ENCODE data around the gene NUBP1.

Gene NUBP1

DNA sequence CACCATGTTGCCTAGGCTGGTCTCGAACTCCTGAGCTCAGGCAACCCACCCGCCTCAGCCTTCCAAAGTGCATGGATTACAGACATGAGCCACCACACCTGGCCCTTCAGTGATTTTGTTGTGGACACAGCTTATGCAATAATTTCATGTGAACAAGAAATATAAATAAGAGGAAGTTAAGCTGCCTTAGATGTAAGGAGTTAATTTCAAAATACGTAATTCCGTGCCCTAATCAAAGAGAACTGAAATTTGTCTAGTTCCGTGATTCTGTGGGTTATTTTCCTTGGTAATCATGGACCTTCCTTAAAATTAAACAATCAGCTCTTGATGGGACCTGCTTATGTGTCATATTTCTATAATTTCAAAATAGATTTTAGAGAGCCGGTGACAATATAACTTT, 63.1 kb downstream of the NUBP1 start:
- Histone ChIP-seq H3K9ac (ENCODE audit: low read depth, low read length) (no peak overlapping the region), H3K4me1 (ENCODE audit: insufficient read depth, low read length) (no peaks in the 10 kb centered on the region), H3K36me3 (ENCODE audit: insufficient read depth, low read length) (no peaks in the 10 kb centered on the region), H3K9me3 (ENCODE audit: control insufficient read depth, insufficient read depth, low read length) (no peaks in the 10 kb centered on the region)

DNA sequence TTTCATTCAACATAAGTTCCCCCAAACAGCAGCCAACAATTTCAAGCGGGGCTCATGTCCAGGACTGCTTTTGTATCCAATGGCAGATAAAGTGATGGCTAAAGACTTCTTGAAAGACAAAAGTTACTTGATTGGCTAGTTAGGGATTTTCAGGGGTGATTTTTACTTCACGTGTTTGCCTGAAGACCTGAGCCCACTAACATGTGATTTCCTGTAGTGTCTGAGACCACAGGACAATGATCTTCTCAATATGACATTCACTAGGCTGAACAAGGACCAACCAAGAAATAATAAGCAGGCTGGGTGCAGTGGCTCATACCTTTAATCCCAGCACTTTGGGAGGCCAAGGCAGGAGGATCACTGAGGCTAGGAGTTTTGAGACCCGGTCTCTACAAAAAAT, 64.6 kb downstream of the NUBP1 start:
- H3K9ac ChIP-seq (ENCODE audit: low read depth, low read length): no peak overlapping the region
- H3K9me3 ChIP-seq (ENCODE audit: control insufficient read depth, insufficient read depth, low read length): no peaks in the 10 kb centered on the region
- H3K36me3 ChIP-seq (ENCODE audit: insufficient read depth, low read length): no peaks in the 10 kb centered on the region
- no peaks in the 10 kb centered on the region for H3K4me1 ChIP-seq (ENCODE audit: insufficient read depth, low read length)

- Histone ChIP-seq H3K4me1 (ENCODE audit: insufficient read depth, low read length) (no peaks in the 10 kb centered on the region), H3K9ac (ENCODE audit: low read depth, low read length) (no peak overlapping the region), H3K9me3 (ENCODE audit: control insufficient read depth, insufficient read depth, low read length) (no peaks in the 10 kb centered on the region), H3K36me3 (ENCODE audit: insufficient read depth, low read length) (no peaks in the 10 kb centered on the region)
Measured at GRCh38 chr16:10808850-10809249, 65.2 kb downstream of the NUBP1 start.

- Histone ChIP-seq H3K36me3 (ENCODE audit: insufficient read depth, low read length) (no peaks in the 10 kb centered on the region), H3K4me1 (ENCODE audit: insufficient read depth, low read length) (no peaks in the 10 kb centered on the region), H3K9ac (ENCODE audit: low read depth, low read length) (no peak overlapping the region), H3K9me3 (ENCODE audit: control insufficient read depth, insufficient read depth, low read length) (no peaks in the 10 kb centered on the region)
Measured at GRCh38 chr16:10809706-10810105, 66.1 kb downstream of the NUBP1 start.

DNA sequence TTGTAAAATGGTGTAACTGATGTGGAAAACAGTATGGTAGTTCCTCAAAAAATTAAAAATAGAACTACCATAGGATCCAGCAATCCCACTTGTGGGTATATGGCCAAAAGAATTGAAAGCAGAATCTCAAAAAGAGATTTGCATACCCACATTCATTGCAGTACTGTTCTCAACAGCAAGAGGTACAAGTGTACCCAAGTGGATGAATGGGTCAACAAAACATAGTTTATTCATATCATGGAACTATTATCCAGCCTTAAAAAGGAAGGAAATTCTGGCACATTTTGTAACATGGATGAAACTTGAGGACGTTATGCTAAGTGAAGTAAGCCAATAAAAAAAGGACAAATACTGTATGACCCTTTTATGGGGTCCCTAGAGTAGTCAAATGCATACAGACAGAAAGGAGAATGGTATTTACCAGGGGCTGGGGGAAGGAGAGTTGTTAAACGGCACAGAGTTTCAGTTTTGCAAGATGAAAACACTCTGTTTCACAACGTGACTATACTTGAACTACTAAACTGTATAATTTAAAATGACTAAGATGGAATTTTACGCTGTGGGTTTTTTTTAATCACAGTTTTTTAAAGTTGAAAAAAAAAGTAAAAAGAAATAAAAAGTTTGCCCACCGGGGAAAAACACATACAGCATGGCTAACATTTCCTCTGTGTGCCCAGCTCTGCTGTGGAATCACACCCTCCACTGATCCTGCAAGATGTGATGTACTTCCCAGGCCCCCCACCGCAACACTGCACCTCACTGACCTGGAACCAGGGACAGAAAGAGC, 68.9 kb downstream of the NUBP1 start:
- Histone ChIP-seq H3K9me3 (ENCODE audit: control insufficient read depth, insufficient read depth, low read length) (no peaks in the 10 kb centered on the region), H3K4me1 (ENCODE audit: insufficient read depth, low read length) (no peaks in the 10 kb centered on the region), H3K36me3 (ENCODE audit: insufficient read depth, low read length) (no peaks in the 10 kb centered on the region), H3K9ac (ENCODE audit: low read depth, low read length) (no peak overlapping the region)

DNA sequence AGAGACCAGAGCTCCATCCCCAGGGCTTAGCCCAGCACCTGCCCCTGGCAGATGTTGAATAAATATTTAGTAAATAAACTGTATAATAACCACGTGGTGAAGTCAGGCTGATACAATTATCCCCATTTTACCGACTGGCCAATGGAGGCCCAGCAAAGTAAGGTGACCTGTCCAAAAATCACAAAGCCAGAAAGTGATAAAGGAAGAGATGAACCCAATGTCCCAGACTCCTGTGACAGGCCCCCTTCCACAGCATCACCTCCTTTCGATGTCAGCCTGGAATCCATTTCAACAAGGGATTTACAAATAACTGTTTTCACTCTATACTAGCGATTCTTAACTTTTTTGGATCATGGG, 69.4 kb downstream of the NUBP1 start:
- H3K4me1 ChIP-seq (ENCODE audit: insufficient read depth, low read length): no peaks in the 10 kb centered on the region
- H3K36me3 ChIP-seq (ENCODE audit: insufficient read depth, low read length): no peaks in the 10 kb centered on the region
- no peak overlapping the region for H3K9ac ChIP-seq (ENCODE audit: low read depth, low read length)
- no peaks in the 10 kb centered on the region for H3K9me3 ChIP-seq (ENCODE audit: control insufficient read depth, insufficient read depth, low read length)

- H3K9ac ChIP-seq (ENCODE audit: low read depth, low read length): peak overlapping the region; percentile 64; the same call in 1 of the 2 replicates
- H3K36me3 ChIP-seq (ENCODE audit: insufficient read depth, low read length): no peaks in the 10 kb centered on the region
- H3K9me3 ChIP-seq (ENCODE audit: control insufficient read depth, insufficient read depth, low read length): no peaks in the 10 kb centered on the region
- H3K4me1 ChIP-seq (ENCODE audit: insufficient read depth, low read length): no peaks in the 10 kb centered on the region
Measured at GRCh38 chr16:10817514-10817913, 73.9 kb downstream of the NUBP1 start.

GRCh38 chr16:10817963-10818941, 74.6 kb downstream of the NUBP1 start, which contains the start of gene TVP23A:
Gene TVP23A, minus strand, starts transcription at chr16:10818794. Its CDS starts 301 bp downstream, at chr16:10818493.
- no peaks in the 10 kb centered on the region for H3K36me3 ChIP-seq (ENCODE audit: insufficient read depth, low read length)
- peak within 1 kb of the TSS; percentile 64; the same call in 1 of the 2 replicates for H3K9ac ChIP-seq (ENCODE audit: low read depth, low read length)
- no peaks in the 10 kb centered on the region for H3K4me1 ChIP-seq (ENCODE audit: insufficient read depth, low read length)
- H3K9me3 ChIP-seq (ENCODE audit: control insufficient read depth, insufficient read depth, low read length): no peaks in the 10 kb centered on the region

Data from ES-I3 (cell line).